Activated CD4-positive, CD25-positive, alpha-beta regulatory T cell (primary cell): Measurements from ENCODE around the gene ZNF594.
"Not testable (repeated sequence)": the region's sequence is repeated elsewhere in the genome, so short reads cannot be mapped to it uniquely, and the experiment has no call there.

ENCODE experiments used
- DNase-seq, 4 experiments: peaks; one replicate each; lab custom pipeline; 2025; lab: John Stamatoyannopoulos, UW

Gene ZNF594

GRCh38 chr17:5136580-5137412 is 54.9 kb downstream of the ZNF594 start:
- not testable (repeated sequence) for DNase-seq

GRCh38 chr17:5135726-5136579 is 55.7 kb downstream of the ZNF594 start:
- no peak for DNase-seq

- not testable (repeated sequence) for DNase-seq
These were observed 56.4 kb downstream of the ZNF594 start for GRCh38 chr17:5135131-5135712.

- not testable (repeated sequence) for DNase-seq
These were observed 57.1 kb downstream of the ZNF594 start for GRCh38 chr17:5134571-5134970.

- not testable (repeated sequence) for DNase-seq
These were observed 57.7 kb downstream of the ZNF594 start for GRCh38 chr17:5133961-5134360.

- DNase-seq, result no peak
These were observed 58.4 kb downstream of the ZNF594 start for GRCh38 chr17:5133311-5133710.

- DNase-seq, result not testable (repeated sequence)
These were observed 59.0 kb downstream of the ZNF594 start for GRCh38 chr17:5132503-5133225.

GRCh38 chr17:5131799-5132502 is 59.7 kb downstream of the ZNF594 start:
- not testable (repeated sequence) for DNase-seq

- DNase-seq, result no peak
These were observed 60.4 kb downstream of the ZNF594 start for GRCh38 chr17:5131146-5131715.

- DNase-seq, result not testable (repeated sequence)
These were observed 61.0 kb downstream of the ZNF594 start for GRCh38 chr17:5130687-5131086.

GRCh38 chr17:5130261-5130660 is 61.4 kb downstream of the ZNF594 start:
- not testable (repeated sequence) for DNase-seq

- not testable (repeated sequence) for DNase-seq
These were observed 61.9 kb downstream of the ZNF594 start for GRCh38 chr17:5129770-5130169.
